NCI-H526 (cell line): Measurements from ENCODE around the gene GAPVD1.
A peak's percentile ranks its signal among the peaks of the same experiment; 100 is the strongest.
"Not testable (repeated sequence)": the region's sequence is repeated elsewhere in the genome, so short reads cannot be mapped to it uniquely, and the experiment has no call there.

Experiments
- DNase-seq, 2 experiments: peaks; one replicate each; lab custom pipeline; 2025; lab: John Stamatoyannopoulos, UW

The GAPVD1 gene

DNA sequence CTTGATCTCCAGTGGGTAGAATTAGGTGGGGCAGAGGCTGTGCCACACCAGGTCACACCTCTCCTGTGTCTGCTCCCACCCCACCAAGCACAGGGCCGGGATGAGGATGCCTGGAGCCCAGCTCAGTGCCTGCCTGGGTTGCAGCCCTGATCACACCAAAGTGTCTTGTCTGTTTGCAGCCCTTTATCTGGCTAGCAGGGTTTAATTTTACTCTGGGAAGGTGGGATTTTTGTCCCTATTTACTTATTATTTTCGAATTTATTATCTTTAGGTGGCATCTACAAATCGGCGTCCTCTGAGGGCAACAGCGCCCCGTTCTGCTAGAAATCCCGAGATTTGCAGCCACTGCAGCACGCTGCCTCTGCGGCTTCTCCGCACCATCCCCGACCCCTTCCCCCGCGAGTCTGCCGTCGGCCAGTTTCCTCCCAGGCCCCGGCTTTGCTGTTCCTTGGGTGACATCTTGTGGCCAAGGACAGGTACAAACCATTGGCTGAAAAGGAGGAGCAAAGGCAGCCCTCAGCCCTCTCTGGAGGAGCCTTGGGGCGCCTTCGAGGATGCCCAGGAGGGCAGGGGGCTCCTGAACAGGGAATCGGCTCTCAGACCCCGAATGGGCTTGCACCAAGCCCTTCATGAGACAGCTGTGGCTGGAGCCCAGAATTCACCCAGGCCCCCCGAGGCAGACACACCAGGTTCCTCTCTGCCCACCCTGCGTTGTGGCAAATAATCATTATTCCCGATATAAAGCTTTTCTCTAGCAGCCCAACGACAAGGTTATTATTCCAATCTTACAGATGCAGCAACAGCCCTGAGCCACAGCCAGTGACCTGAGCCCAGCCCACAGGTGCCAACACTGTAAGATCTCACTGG lies 113.0 kb downstream of the GAPVD1 start:
- peak; percentile 14 to 80 for DNase-seq

DNA sequence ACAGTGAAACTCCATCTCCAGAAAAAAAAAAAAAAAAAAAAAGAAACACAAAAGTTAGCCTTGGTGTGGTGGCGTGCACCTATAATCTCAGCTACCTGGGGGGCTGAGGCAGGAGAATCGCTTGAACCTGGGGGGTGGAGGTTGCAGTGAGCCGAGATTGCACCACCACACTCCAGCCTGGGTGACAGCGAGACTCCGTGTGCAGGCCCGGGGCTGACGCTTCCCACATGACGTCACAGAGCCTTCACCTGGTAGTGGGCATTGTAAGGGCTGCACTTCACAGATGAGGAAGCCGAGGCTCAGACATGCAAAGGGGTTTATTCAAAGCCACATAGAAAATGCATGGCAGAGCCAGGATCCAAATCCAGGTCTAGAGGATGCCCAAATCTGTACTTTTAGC lies 114.2 kb downstream of the GAPVD1 start:
- DNase-seq, result no peak

DNA sequence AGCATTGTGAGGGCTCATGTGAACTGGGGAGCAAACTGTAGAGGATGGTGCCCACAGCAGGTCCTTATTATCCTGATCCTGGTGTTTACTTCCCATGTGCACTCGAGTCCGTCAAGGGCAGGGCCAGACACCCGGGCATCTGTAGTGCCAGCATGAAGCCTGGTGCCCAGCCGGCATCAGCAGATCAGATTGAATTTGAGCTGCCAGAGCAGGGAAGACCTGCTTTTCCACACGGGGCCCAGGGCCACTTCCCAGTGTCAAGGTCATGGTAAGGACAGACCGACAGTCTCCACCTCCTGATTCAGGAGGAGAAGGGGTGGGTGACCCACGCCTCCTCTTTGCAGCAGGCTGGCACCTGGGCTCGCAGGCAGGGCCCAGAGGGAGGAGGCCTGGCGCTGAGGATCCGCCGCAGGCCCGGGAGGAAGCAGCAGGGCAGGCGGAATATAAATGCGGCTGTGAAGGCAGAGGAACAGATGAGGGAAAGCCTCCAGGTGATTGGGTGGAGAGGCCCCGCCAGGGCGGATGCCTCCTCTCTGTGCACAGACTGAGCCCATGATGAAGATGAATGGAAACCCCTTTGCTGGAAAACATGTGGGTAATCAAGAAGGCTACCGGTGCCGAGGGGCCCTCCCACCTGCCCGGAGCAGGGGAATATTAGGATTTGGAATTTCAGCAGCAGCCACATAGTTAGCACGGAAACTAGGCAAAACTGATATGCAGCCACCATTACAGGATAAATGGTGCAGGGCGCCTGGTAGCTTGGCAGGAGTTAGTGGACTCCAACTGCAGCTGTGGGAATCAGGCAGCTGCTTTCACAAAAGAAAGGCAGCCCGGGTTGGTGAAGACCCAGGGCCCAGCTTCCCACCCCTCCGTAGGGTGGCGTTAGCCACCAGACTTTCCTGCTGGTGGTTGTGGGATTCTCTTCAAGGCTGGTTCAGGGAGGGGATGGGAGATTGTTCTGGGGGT lies 114.9 kb downstream of the GAPVD1 start:
- no peak for DNase-seq

DNA sequence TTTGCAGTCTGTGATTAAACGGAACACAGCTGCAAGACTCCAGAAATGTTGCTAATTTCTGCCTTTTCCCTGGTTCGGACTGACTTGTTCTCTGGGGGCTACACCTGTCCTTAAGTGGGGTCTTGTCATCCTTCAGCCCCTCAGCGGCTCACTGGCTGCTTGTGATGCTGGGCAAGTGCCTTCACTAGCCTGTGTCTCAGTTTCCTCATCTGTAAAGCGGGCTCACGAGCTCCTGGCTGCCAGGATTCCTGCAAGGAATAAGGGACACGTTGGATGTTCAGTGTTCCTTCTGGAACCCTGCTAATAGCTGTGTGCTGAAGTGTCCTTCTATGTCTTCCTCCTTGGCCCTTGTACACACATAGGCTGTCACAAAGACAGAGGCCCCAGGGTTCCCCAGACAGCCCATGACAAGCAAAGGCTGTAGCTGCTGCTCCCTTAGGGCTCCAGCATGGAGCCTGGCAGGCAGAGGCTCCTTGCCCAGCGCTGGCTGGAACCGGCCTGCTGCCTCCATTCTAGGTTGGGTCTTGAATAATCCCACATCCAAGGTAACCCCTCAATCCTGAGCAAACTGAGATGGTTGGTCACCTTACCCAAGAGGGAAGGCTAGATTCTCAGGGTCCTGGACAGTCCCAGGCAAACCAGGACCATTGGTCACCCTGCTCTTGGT lies 116.1 kb downstream of the GAPVD1 start:
- DNase-seq, result no peak

DNA sequence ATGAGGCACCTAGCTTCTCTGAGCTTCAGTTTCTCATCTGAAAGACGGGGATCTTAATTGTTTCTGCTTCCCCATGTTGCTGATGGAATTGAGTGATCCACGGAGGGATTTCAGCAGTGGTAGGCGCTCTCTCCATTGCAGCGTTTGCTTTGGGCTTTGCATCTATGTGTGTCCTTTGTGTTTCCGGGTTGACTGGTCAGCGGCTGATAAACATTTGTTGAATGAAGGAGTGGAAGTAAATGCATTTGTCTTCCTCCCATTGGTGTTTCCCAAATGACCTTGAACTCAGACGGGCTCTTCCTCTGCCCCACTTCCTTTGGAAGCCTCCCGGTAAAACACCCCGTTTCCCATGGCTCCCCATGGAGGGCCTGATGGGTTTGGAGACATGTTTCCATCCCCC lies 117.2 kb downstream of the GAPVD1 start:
- DNase-seq, result no peak

DNA sequence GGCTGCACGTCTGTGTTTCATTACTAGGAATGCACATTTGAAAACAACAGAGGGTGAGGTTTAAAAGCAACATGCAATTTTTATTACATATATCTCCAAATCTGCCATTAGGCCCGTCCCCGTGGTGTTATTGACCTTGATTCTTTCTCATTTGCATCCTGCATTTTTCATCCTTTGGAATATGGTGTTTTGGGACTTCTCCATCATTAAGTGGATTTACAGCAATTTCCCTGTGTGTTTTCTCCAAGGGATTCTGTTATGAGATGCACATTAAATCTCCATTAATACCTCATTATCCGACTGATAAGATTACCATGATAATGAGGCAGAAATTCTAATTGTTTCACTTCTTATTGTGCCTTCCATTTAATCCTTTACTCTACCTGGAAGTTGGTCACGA lies 117.6 kb downstream of the GAPVD1 start:
- no peak for DNase-seq

DNA sequence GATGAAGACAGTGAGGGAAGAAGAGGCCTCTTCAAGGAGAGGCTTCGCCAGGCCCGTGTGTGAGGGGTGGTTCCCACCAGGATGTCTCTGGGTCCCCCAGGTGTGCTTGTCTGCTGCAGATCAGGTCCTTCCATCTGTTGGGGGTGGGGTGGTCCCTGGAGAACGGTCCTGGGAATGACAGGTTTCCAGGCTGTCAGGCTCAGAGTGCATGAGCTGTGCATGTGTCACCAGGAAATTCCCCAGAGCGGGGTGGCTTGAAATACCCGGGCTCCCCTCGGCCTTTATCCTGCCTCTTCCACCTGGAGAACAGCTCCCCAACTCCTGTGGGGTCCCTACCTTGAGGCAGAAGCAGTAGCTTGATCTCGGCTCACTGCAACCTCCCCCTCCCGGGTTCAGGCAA lies 118.8 kb downstream of the GAPVD1 start:
- DNase-seq, result no peak

DNA sequence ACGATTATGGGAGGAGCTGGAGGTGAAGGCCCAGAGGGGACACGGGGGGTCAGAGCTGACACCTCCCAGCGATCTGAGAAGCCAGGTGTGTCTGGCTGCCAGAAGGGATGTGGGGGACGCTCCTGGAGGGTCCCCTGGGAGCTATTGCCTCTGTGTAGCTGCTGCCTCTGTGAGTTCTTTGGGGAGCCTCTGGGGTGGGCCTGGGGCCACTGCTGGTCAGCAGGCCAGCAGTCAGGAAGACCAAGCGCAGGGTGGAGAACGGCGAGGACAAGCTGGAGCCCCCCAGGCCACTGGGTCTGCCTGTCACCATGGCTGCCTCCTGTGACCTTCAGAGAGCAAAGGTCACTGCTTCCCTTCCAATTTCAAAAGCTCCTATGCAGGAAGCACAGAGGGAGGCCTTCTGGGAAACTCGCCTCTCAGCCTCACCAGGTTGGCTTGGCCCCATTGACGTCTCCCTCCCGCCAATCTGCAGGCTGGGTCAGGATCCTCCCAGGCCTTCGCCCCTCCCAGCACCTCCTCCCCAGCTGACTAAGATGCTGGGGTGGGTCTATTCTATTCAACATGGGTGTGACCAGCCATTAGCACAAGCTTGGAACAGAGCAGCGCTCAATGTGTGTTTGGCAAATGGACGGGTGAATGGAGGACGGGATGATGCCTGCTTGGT lies 126.4 kb downstream of the GAPVD1 start:
- no peak for DNase-seq

DNA sequence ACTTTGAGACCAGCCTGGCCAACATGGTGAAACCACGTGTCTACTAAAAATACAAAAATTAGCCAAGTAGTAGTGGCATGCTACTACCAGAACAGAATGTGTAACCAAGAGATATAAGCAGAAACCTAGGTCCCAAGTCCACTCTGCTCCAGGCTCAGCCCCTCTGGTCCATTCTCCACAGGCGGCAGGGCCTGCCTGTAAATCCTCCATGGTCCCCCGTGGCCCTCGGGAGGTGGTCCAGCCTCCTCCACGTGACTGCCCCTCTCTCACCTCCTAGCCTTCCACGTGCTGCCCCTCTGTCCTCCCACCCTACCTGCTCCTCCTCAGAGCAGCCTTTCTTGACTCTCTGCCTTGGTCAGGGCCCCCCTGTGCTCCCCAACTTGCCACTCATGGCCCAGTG lies 127.4 kb downstream of the GAPVD1 start:
- DNase-seq, result no peak

DNA sequence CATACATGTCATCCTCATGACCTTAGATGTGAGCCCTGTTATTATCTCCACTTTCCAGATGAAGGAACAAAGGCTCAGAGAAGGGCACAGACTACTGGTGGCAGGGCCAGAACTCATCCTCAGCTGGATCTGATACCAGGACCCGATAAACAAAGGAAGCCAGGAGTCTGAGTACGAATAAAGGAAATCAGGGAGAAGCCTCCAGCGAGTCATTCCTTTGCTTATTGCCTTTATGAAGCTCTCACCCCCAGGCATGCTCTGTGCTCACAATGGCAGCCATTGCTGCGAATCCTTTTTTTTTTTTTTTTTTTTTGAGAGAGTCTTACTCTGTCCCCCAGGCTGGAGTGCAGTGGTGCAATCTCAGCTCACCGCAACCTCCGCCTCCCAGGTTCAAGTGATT lies 130.1 kb downstream of the GAPVD1 start:
- no peak for DNase-seq

DNA sequence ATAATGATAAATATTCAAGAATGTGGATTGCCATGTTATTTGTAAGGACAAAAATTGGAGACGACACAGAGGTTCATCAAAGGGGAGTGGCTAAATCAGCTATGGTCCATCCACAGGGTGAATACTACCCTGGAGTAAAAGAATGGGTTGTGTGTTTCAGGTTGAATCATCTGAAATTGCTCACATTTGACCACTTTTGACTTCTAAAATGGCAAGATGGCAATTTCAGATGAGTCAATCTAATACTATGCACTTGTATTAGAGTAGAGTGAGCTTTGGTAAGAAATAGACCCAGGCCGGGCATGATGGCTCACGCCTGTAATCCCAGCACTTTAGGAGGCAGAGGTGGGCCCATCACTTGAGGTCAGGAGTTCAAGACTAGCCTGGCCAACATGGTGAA lies 131.8 kb downstream of the GAPVD1 start:
- no peak for DNase-seq

DNA sequence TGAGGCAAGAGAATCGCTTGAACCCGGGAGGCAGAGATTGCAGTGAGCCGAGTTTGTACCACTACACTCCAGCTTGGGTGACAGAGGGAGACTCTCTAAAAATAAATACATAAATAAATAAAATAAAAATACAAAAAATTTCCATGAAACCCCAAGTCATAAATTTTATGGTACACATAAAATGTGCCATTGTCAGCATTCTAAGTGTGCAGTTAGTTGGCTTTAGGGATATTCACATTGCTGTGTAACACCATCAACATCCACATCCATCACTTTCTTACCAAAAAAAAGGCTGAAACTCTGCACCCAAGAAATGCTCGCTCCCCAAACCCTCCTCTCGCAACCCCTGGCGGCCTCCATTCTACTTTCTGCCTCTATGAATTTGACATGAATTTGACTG lies 135.2 kb downstream of the GAPVD1 start:
- DNase-seq, result no peak

DNA sequence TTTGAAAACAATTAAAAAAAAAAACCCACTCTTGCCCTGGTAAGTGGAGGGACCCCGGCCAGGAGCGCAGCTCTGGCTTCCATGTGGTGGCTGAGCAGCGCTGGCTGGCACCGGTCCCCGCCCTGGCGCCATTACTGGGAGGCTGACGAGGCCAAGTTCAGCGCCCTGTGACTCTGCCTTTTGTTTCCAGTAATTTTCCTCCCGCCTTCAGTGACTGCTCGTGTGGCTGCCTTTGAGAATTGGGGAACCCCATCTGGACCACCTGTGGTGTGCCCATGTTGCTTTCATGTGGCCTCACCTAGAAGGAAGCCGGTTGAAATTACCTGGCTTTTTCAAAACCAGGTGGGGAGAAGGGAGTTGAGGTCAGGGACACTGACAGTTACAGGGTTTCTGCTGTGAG lies 136.1 kb downstream of the GAPVD1 start:
- no peak for DNase-seq

DNA sequence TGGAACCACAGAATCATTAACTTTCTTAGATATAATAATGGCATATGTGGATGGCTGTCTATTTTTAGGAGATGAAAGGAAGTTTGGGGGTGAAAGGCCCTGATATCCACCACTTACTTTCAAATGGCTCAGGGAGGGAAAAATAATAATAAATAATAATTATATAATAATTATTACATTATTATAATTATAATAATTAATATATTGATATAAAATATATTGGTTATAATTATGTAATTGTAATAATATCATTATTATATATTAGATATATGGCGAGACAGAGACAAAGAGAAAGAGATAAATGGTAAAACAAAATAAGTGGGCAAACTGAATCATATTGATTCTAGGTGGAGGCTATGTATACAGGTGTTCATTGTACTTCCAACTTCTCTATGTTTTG lies 136.6 kb downstream of the GAPVD1 start:
- DNase-seq, result no peak

DNA sequence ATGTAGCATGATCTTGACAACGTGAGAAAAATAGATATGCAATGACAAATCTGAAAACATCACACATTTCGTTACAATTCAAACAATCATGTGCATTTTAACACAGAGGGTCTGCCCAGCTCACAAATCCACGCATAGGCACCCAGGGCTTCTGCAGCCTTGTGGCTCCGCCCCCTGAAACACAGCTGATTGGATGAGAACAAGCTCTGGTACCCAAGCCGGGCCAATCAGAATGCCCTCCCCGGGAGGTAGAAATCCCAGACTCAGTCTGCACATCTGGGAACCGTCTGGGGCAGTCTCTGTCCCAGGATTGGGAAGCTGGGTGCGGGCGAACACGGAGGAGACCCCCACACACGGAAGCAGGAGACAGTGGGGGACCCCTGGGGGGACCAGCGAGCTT lies 137.5 kb downstream of the GAPVD1 start:
- no peak for DNase-seq

DNA sequence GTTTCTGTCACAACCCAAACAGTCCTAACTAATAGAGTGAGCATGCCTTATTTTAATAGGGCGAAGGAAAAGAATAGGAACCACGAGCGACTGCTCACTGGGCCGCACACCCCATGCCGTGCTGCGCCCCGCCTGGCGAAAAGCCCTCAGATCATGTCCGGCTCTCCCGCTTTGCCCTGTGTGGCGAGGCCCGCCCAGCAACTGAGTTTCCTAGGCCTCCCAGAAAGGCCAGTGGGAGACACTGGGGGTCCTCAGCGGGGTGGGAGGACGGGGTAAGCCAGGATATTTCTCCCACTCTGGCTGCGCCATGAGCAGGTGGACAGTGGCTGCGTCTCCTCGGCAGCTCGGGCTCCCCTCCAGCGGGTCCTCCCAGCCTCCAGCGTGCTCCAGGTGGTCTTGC lies 138.0 kb downstream of the GAPVD1 start:
- DNase-seq, result no peak

DNA sequence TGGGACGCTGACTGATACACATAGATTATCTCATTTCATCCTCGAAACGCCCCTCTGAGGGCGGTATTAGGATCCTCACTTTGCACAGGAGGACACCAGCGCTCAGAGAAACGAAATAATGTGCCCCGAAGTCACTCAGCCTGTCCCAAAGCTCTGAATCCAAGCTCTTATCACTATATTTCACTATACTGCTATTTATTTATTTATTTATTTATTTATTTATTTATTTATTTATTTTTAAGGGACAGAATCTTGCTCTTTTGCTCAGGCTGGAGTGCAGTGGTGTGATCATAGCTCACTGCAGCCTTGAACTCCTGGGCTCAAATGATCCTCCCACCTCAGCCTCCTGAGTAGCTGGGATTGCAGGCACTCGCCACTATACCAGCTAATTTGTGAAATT lies 138.6 kb downstream of the GAPVD1 start:
- not testable (repeated sequence) for DNase-seq

DNA sequence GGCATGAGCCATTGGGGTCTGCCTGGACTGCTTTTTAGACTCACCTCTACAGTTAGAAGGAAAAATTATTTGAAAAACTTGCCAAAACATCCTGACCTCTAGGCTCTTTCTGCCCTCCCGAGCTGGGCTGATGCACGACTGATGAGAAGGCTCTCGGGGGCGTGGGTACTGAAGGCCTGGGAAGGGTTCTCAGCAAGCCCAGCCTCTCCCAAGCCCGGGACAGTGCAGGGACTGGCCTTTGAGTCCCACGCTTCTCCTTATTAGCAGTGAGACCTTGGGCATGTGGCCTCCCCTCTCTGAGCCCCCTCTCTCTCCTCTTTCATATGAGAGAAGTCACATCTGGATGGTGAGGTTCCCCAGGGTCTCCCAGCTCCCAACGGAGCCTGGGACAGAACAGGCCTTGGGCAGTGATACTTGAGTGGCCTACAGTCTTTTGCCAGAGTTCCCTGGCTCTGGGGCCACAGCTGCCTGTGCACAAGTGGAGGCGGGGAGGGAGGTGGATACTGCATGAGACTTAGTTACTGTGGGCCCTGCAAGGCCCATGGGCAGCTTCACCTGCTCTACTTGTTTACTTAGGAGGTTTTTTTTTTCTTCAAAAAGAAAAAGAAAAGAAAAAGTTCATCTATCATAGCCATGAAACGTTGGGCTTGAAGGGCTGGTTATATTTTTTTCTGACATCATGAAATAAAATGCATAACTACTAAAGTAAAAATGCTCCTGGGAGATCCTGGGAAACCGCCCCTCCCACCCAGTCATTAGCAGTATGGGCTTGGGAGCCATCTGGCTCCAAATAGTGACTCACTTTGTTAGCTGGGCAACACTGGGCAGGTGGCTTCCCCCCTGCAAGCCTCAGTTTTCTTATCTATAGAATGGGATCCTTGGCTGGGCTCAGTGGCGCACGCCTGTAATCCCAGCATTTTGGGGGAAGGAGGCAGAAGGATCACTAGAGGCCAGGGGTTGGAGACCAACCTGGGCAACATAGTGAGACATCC lies 139.4 kb downstream of the GAPVD1 start:
- no peak for DNase-seq

DNA sequence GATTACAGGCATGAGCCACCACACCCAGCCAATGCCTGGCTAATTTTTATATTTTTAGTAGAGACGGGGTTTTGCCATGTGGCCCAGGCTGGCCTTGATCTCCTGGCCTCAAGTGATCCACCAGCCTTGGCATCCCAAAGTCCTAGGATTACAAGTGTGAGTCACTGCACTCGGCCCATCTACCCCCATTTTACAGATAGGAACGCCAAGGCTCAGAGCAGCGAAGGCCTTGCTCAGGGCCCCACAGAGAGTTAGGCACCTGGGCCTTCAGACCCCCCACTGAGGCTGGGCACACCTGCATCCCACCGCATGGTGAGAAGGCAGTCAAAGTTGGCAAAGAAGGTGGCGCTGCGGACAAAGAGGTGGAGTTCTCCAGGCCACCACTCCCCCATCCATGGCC lies 143.1 kb downstream of the GAPVD1 start:
- no peak for DNase-seq

DNA sequence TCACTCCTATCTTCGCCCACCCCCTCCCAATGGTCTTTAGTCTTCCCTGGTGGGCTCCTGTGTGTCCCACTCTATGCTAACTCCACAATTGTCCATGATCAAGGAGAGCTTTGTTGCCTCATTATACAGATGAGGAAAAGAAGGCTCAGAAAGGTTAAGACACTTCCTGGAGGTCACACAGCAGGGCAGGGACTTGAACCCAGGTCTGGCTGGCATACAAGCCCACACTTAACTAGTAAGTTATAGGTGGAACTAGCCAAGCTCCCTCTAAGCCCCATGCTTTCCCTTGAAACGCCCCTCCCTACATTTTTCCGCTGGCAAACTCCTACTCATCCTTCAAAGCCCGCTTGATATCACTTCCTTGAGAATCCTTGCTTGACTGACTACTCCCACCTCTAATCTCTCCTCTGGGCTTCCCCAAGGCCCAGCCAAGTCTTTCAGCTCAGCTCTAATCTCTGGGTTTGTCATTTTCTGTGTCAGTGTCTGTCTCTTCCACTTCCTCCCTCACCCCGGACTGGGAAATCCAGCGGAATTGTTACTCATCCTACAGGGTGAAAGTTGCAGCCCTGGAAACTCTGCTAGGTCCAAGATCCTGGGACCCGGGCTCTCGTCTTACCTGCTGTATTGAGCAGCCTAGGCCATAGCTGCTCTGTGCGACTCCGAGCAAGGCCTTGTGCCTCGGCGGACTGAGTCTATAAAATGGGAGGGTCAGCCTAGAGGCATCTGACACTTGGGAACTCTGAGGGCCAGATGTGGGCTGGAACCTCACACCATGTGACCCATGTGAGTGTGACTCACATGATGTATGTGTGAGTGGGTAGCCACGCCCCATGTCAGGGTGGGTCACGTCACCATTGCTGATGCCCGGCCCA lies 144.5 kb downstream of the GAPVD1 start:
- DNase-seq, result no peak
